Measurements from ENCODE around the gene LSM5.

LSM5 gene

GRCh38 chr7:32490127-32490796 lies at the start of gene LSM5:
Gene LSM5 (minus strand): TSS chr7:32490380. CDS start chr7:32490365, 15 bp downstream.
- Histone ChIP-seq H3K27me3 (ENCODE audit: control insufficient read depth, insufficient read depth, low read length) (no peaks in the 10 kb centered on the region), H3K9me3 (ENCODE audit: control insufficient read depth, low read depth, low read length) (no peaks in the 10 kb centered on the region), H3K9ac (ENCODE audit: low read length) (peak within 1 kb of the TSS; percentile 85), H3K4me3 (ENCODE audit: low read length) (peak within 1 kb of the TSS; percentile 85), H3K27ac (ENCODE audit: low read length) (peak within 1 kb of the TSS; percentile 83), H3K4me1 (ENCODE audit: control insufficient read depth, low read depth, low read length) (peaks cover 13% of the 10 kb centered on the region), H3K36me3 (ENCODE audit: control insufficient read depth, low read depth, low read length) (peaks cover 27% of the 10 kb centered on the region)

- no peak overlapping the region for H3K9ac ChIP-seq (ENCODE audit: low read length)
- no peaks in the 10 kb centered on the region for H3K27me3 ChIP-seq (ENCODE audit: control insufficient read depth, insufficient read depth, low read length)
- no peak overlapping the region for H3K4me3 ChIP-seq (ENCODE audit: low read length)
- H3K27ac ChIP-seq (ENCODE audit: low read length), result no peak overlapping the region
- H3K4me1 ChIP-seq (ENCODE audit: control insufficient read depth, low read depth, low read length), result peaks cover 10% of the 10 kb centered on the region
- peaks cover 7% of the 10 kb centered on the region for H3K36me3 ChIP-seq (ENCODE audit: control insufficient read depth, low read depth, low read length)
- no peaks in the 10 kb centered on the region for H3K9me3 ChIP-seq (ENCODE audit: control insufficient read depth, low read depth, low read length)
Observed at GRCh38 chr7:32539366-32539765, 49.2 kb upstream of the LSM5 start.

GRCh38 chr7:32537760-32538159 lies 47.6 kb upstream of the LSM5 start:
- Histone ChIP-seq H3K9me3 (ENCODE audit: control insufficient read depth, low read depth, low read length) (no peaks in the 10 kb centered on the region), H3K27ac (ENCODE audit: low read length) (no peak overlapping the region), H3K4me1 (ENCODE audit: control insufficient read depth, low read depth, low read length) (peaks cover 12% of the 10 kb centered on the region), H3K4me3 (ENCODE audit: low read length) (no peak overlapping the region), H3K36me3 (ENCODE audit: control insufficient read depth, low read depth, low read length) (no peaks in the 10 kb centered on the region), H3K9ac (ENCODE audit: low read length) (no peak overlapping the region), H3K27me3 (ENCODE audit: control insufficient read depth, insufficient read depth, low read length) (no peaks in the 10 kb centered on the region)

- Histone ChIP-seq H3K9ac (ENCODE audit: low read length) (no peak overlapping the region), H3K36me3 (ENCODE audit: control insufficient read depth, low read depth, low read length) (no peaks in the 10 kb centered on the region), H3K4me3 (ENCODE audit: low read length) (no peak overlapping the region), H3K9me3 (ENCODE audit: control insufficient read depth, low read depth, low read length) (no peaks in the 10 kb centered on the region), H3K27ac (ENCODE audit: low read length) (no peak overlapping the region), H3K4me1 (ENCODE audit: control insufficient read depth, low read depth, low read length) (peaks cover 8% of the 10 kb centered on the region), H3K27me3 (ENCODE audit: control insufficient read depth, insufficient read depth, low read length) (no peaks in the 10 kb centered on the region)
Observed at GRCh38 chr7:32536585-32536984, 46.4 kb upstream of the LSM5 start.

- Histone ChIP-seq H3K9me3 (ENCODE audit: control insufficient read depth, low read depth, low read length) (no peaks in the 10 kb centered on the region), H3K27ac (ENCODE audit: low read length) (no peak overlapping the region), H3K36me3 (ENCODE audit: control insufficient read depth, low read depth, low read length) (no peaks in the 10 kb centered on the region), H3K4me1 (ENCODE audit: control insufficient read depth, low read depth, low read length) (peaks cover 11% of the 10 kb centered on the region), H3K4me3 (ENCODE audit: low read length) (no peak overlapping the region), H3K27me3 (ENCODE audit: control insufficient read depth, insufficient read depth, low read length) (no peaks in the 10 kb centered on the region), H3K9ac (ENCODE audit: low read length) (no peak overlapping the region)
Observed at GRCh38 chr7:32536016-32536415, 45.8 kb upstream of the LSM5 start.

GRCh38 chr7:32535162-32535702 lies 45.1 kb upstream of the LSM5 start:
- Histone ChIP-seq H3K36me3 (ENCODE audit: control insufficient read depth, low read depth, low read length) (no peaks in the 10 kb centered on the region), H3K27me3 (ENCODE audit: control insufficient read depth, insufficient read depth, low read length) (no peaks in the 10 kb centered on the region), H3K9ac (ENCODE audit: low read length) (no peak overlapping the region), H3K4me3 (ENCODE audit: low read length) (no peak overlapping the region), H3K9me3 (ENCODE audit: control insufficient read depth, low read depth, low read length) (no peaks in the 10 kb centered on the region), H3K27ac (ENCODE audit: low read length) (no peak overlapping the region), H3K4me1 (ENCODE audit: control insufficient read depth, low read depth, low read length) (peaks cover 15% of the 10 kb centered on the region)

- no peak overlapping the region for H3K27ac ChIP-seq (ENCODE audit: low read length)
- H3K4me3 ChIP-seq (ENCODE audit: low read length), result no peak overlapping the region
Observed at GRCh38 chr7:32533276-32534029, 43.3 kb upstream of the LSM5 start.

GRCh38 chr7:32532716-32533115 lies 42.5 kb upstream of the LSM5 start:
- peaks cover 21% of the 10 kb centered on the region for H3K4me1 ChIP-seq (ENCODE audit: control insufficient read depth, low read depth, low read length)
- H3K27ac ChIP-seq (ENCODE audit: low read length), result no peak overlapping the region
- no peak overlapping the region for H3K4me3 ChIP-seq (ENCODE audit: low read length)
- no peak overlapping the region for H3K9ac ChIP-seq (ENCODE audit: low read length)
- no peaks in the 10 kb centered on the region for H3K27me3 ChIP-seq (ENCODE audit: control insufficient read depth, insufficient read depth, low read length)
- no peaks in the 10 kb centered on the region for H3K36me3 ChIP-seq (ENCODE audit: control insufficient read depth, low read depth, low read length)
- no peaks in the 10 kb centered on the region for H3K9me3 ChIP-seq (ENCODE audit: control insufficient read depth, low read depth, low read length)

More at GRCh38 chr7:32533276-32534029, 43.3 kb upstream of the LSM5 start:
- Histone ChIP-seq H3K4me1 (ENCODE audit: control insufficient read depth, low read depth, low read length) (peaks cover 15% of the 10 kb centered on the region), H3K9me3 (ENCODE audit: control insufficient read depth, low read depth, low read length) (no peaks in the 10 kb centered on the region), H3K9ac (ENCODE audit: low read length) (no peak overlapping the region), H3K36me3 (ENCODE audit: control insufficient read depth, low read depth, low read length) (no peaks in the 10 kb centered on the region), H3K27me3 (ENCODE audit: control insufficient read depth, insufficient read depth, low read length) (no peaks in the 10 kb centered on the region)

- Histone ChIP-seq H3K36me3 (ENCODE audit: control insufficient read depth, low read depth, low read length) (no peaks in the 10 kb centered on the region), H3K4me3 (ENCODE audit: low read length) (no peak overlapping the region), H3K9me3 (ENCODE audit: control insufficient read depth, low read depth, low read length) (no peaks in the 10 kb centered on the region), H3K27me3 (ENCODE audit: control insufficient read depth, insufficient read depth, low read length) (no peaks in the 10 kb centered on the region), H3K27ac (ENCODE audit: low read length) (no peak overlapping the region), H3K9ac (ENCODE audit: low read length) (no peak overlapping the region), H3K4me1 (ENCODE audit: control insufficient read depth, low read depth, low read length) (peaks cover 27% of the 10 kb centered on the region)
Observed at GRCh38 chr7:32532086-32532485, 41.9 kb upstream of the LSM5 start.

- no peak overlapping the region for H3K4me3 ChIP-seq (ENCODE audit: low read length)
- H3K27me3 ChIP-seq (ENCODE audit: control insufficient read depth, insufficient read depth, low read length), result no peaks in the 10 kb centered on the region
- H3K4me1 ChIP-seq (ENCODE audit: control insufficient read depth, low read depth, low read length), result peaks cover 33% of the 10 kb centered on the region
- no peaks in the 10 kb centered on the region for H3K9me3 ChIP-seq (ENCODE audit: control insufficient read depth, low read depth, low read length)
- no peaks in the 10 kb centered on the region for H3K36me3 ChIP-seq (ENCODE audit: control insufficient read depth, low read depth, low read length)
- H3K9ac ChIP-seq (ENCODE audit: low read length), result no peak overlapping the region
- no peak overlapping the region for H3K27ac ChIP-seq (ENCODE audit: low read length)
Observed at GRCh38 chr7:32531402-32531801, 41.2 kb upstream of the LSM5 start.

GRCh38 chr7:32525839-32526238 lies 35.7 kb upstream of the LSM5 start:
- no peaks in the 10 kb centered on the region for H3K27me3 ChIP-seq (ENCODE audit: control insufficient read depth, insufficient read depth, low read length)
- peaks cover 6% of the 10 kb centered on the region for H3K9me3 ChIP-seq (ENCODE audit: control insufficient read depth, low read depth, low read length)
- H3K4me3 ChIP-seq (ENCODE audit: low read length), result no peak overlapping the region
- H3K9ac ChIP-seq (ENCODE audit: low read length), result no peak overlapping the region
- H3K36me3 ChIP-seq (ENCODE audit: control insufficient read depth, low read depth, low read length), result no peaks in the 10 kb centered on the region
- peaks cover 27% of the 10 kb centered on the region for H3K4me1 ChIP-seq (ENCODE audit: control insufficient read depth, low read depth, low read length)
- H3K27ac ChIP-seq (ENCODE audit: low read length), result no peak overlapping the region

Data from iPS-18a (cell line).